Endometrial microvascular endothelial cells (primary cell): ENCODE results near the gene HACD3. TPM values are rescaled to one million over a fixed set of nuclear protein-coding genes. Genes with fewer than 3 reads are reported as not detected.
"Not testable (repeated sequence)": the region's sequence is repeated elsewhere in the genome, so short reads cannot be mapped to it uniquely, and the experiment has no call there.

Source experiments
- in situ Hi-C: cut with HindIII; loops from 2 replicates; pipeline ENCODE4 v1.10.0; 2017; ENCODE audit warnings: low sequenced_read_pairs, low pct_unique_long_range_greater_than_20kb; ENCODE audit errors: inconsistent ontology term
- total RNA-seq: library from RNA; depleted of rRNA; stranded (reverse); fragments of >200 nt; gene quantifications from one replicate; pipeline ENCODE4 v1.2.3, GENCODE V29; 2015; ENCODE audit errors: inconsistent ontology term

Gene HACD3
- total RNA-seq, 1 donor from 2014 or later, result 89.9 TPM

DNA sequence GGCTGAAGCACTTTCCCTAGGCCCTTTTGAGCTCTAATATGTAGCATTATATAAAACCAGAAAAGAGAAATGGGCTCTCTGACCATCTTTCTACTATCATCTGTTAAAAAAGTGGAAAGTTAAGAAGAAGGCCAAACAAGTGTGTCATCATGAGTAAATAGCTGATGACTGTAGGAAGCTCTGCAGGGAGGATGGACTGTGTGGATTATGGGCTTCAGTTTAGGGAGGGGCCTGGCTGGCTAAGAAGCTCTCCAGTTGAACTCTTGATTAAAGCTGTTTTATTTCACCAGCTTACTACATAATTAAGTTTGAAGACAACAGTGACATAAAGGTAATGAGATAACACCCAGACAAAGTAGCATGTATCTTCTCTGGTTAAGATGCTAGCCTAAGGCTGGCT is 50.0 kb downstream of the HACD3 start:
- in situ Hi-C loops, result no loop called here

DNA sequence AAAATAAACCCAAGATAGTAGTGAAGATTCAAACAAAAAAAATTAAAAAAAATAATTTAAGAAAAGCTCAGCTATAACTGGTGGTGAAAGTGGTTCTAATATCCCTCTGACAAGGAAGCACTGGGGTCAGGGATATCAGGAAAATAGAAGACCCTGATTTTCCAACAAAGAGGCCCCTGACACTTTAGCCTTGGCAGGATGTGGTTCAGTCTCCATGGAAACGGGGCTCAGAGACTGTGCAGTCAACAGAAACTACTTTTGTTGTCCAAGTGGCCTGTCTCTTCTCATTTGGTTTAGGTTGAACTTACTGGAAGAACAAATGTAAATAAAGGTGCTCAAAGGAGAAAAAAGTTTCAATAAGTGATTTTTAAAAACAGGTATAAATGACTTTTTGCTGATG is 53.4 kb downstream of the HACD3 start:
- in situ Hi-C loops, result no loop called here

DNA sequence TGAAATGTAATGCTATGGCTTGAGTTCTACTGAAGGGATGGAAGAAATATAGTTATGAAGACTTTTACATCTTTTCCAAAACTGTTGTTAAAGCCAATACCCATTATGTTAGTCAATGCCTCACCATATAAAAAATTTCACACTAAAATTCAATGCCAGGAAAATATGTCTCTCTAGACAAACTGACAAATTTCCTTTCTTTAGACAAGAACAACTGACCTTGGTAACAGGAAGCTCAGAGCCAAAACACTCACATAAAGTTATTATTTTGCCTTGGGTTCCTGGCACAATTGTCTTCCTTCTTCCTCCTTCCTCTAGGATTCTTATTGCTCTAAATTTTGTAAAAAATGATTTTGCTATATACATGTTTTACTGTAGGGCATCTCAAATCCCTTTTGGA is 54.0 kb downstream of the HACD3 start:
- in situ Hi-C loops, result no loop called here

DNA sequence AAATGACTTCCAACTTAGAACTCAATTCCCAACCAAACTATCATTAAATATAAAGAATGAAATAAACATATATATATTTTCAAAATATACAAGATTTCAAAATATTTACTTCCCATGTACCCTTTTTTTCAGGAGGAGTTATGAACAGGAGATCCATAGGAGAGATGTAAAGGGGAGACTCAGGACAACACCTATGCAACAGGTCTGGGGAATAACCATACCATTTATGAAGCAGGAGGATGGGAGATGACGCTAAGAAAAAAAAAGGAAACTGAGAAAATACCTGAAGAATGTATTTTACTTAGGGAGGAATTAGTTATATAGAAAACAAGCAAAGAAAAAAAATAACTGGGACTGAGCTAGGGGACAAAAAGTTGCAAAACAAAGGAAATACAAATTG is 56.8 kb downstream of the HACD3 start:
- in situ Hi-C loops, result no loop called here

DNA sequence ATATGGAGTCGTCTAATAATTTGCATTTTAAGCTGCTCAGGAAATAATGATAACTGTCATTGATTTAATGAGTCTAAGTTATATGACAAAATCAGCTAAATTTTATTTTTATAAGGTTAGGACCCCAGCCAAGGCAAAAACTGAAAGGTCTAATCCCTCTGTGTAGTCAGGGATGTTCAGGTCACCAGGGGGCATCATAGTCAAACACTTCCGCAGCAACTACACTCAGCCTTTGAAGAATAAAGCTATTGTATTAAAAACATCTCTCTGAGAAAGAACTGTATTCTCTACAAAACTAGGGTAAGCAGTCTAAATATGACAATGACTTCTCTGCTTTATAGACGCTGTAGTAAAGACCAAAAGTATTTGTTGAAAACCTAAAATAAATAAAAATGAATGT is 65.7 kb downstream of the HACD3 start:
- in situ Hi-C loops, result no loop called here

DNA sequence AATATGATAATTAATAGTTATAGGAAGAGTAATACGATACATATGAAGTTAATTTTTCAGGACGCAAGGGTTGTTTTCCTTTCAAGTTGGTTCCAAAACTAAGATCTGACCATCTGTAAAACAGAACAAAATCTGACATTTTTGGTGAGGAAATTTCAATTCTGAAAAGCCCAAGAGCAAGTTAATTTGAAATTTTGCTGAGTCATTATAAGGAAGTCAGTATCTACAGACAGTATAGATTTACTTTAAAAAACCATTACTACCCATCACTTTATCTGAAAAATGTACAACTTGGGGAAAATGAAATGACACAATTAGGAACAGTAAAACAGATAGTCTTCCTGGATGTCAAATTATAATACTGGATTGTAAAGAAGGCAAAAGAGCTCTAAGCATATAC is 68.2 kb downstream of the HACD3 start:
- in situ Hi-C loops, result no loop called here

DNA sequence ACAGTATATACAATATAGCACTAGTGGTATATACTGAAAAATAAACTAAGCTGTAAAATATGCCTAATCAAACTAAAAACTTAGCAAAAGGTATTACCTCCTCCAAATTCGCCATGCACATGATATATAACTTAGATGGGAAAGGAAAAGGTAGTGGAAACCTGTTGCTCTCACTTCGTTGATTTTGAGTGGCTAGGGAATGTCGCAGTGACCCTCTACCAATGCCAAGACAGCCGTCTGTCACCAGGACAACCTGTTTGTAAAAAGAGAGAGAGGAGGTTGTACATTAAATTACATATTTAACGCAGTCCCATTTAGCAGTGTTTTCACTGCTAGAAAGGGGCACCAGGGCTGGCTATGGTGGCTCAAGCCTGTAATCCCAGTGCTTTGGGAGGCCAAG is 69.4 kb downstream of the HACD3 start:
- in situ Hi-C loops, result no loop called here

DNA sequence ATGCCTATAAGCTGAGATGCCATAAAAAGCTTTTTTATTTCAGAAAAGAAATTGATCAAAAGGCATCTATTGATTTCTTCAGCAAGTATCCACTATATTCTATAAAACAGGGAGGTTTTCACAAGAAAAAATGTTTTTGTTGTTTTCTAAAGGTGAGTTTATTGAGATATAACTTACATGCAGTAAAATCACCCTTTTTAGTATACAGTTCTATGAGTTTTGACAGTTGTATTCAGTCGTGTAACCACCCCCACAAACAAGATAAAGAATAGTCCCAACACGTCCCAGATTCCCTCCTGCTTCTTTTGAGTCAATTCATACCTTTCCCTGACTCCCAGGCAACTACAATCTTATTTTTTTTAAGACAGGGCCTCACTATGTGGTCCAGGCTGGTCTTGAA is 72.9 kb downstream of the HACD3 start:
- in situ Hi-C loops, result no loop called here

DNA sequence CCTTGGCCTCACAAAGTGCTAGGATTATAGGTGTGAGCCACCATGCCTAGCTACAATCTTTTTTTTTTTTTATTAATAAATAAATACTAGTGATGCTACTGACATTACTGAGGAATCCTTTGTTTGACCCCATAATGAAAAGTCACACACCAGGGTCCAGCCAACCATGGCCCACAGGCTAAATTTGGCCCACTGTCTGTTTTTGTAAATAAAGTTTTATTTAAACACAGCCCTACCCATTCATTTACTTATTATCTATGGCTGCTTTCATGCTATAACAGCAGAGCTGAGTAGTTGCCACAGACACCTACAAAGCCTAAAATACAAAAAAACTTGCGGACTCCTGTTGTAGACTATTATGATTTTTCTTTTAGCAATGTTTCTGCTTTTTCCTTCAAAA is 73.3 kb downstream of the HACD3 start:
- in situ Hi-C loops, result no loop called here

DNA sequence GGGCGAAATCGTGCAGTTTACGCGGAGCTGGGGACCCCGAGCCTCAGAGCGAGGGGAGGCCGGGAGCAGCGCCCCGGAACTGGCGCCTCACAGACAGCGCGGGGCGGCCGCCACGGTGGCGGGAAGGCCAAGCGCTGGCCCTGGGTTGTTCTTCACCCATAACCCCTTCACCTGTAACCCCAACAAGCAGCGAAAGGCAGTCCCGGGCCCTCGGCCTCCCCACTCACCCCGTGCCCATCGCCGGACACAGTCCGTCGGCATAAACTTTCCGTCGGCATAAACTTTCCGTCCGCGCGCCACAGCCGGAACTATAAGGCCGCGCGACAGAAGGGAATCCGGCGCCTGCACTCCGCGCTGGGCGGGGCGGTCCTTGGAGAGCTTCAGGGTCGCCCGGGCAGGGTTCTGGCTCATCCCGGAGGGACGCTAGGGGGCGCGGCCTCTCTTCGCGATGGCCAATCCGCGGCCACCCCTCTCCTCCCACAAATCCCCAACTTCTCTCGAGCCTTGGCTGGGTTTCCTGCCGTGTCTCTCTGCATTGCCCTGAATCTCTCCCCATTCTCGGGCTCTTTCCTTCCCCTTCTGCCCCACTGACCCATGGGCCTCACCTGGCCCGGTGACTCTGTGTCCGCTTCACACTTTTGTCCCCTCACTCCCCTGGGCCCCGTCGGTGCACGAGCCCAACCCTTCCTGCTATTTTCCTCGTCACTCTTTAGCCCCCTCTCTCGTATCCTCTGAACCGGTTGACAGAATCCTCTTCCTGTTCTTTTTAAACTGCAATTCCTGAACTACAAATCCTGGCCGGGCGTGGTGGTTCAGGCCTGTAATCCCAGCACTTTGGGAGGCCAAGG is 80.8 kb downstream of the HACD3 start, which contains the start of gene INTS14:
INTS14 (minus strand) TSS at position 261 of the 848 bp plus-strand sequence. CDS start 3,751 bp downstream, outside the sequence.
- in situ Hi-C loops, result no loop called here

DNA sequence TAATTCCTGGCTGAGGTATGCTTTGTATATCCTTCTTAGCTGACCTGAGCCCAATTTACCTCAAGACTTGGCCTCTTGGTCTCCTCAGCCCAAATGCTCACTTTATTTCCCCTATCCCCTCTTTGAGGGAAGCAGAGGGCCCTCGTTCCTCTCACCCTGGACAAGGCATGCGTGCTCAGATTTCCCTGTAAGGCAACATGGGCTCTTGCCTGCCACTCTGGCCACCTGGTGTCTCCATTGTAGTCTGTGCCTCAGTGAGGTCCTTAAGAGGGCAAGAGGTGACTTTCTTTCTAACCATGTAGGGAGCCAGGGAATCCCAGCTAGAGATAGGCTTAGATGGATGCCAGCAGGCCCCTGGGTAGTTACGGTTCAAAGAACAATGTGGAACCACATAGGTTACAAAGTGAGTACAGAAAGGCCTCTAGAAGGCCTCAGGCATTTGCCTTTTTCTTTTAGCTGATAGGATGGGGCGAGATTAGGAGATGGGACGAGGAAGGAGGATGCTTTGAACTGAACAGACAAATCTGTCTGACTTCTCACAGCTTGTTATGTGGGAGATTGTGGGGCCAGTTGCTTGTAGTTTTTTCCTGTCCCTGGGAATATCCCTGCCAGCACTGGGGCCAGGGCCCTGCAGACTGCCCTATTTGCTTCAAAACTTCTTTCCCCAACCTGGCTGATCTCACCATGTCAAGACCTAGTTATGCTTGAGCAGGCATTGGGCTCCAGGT is 81.8 kb downstream of the HACD3 start:
- in situ Hi-C loops, result no loop called here

DNA sequence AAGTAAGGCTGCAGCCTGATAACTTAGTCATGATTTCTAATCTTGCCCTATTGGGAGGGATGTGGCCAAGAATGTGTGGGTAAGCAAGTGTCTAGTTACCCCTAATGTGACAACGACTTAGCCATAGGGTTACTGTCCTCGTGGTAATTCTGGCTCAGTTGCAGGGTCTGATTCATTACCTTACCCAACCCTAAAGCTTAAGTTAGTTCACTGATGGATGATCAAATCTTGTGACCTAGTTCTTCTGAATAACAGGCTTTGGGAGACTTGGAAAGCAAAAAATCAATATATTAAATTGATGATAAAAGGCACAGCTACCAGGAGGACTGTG is 82.3 kb downstream of the HACD3 start:
- in situ Hi-C loops, result no loop called here

DNA sequence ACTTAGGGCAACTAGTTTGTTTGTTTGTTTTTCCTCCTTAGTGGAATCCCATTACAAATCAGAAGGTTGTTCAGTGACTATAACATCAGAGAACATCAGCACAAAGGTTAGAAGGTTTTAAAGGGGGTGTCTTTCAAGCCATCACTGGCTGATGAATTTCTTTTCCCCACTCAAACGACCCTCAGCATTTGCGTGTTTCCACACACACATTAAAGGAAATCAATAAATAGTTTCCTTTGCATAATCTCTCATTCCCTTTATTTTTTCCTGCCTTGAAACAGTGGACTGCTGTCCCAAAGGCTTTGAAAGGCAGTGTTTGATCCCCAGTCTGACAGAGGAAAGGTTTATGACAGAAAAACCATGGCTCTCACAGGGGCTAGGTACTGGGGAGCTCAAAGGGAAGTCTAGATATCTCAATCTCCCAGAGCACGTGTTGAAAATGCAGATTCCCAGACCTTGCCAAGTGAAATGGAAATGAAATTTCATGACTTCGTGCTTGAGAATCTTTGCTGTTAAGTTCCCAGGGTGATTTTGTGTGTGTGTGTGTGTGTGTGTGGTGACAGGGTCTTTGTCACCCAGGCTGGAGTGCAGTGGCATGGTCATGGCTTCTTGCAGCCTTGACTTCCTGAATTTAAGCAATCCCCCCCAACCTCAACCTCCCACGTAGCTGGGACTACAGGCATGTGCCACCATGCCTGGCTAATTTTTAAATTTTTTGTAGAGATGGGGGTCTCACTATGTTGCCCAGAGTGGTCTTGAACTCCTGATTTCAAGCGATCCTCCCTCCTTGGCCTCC is 82.9 kb downstream of the HACD3 start:
- in situ Hi-C loops, result no loop called here

DNA sequence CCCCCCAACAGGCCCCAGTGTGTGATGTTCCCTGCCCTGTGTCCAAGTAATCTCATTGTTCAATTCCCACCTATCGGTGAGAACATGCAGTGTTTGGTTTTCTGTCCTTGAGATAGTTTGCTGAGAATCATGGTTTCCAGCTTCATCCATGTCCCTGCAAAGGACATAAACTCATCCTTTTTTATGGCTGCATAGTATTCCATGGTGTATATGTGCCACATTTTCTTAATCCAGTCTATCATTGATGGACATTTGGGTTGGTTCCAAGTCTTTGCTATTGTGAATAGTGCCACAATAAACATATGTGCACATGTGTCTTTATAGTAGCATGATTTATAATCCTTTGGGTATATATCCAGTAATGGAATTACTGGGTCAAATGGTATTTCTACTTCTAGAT is 85.6 kb downstream of the HACD3 start:
- in situ Hi-C loops, result not testable (repeated sequence)

DNA sequence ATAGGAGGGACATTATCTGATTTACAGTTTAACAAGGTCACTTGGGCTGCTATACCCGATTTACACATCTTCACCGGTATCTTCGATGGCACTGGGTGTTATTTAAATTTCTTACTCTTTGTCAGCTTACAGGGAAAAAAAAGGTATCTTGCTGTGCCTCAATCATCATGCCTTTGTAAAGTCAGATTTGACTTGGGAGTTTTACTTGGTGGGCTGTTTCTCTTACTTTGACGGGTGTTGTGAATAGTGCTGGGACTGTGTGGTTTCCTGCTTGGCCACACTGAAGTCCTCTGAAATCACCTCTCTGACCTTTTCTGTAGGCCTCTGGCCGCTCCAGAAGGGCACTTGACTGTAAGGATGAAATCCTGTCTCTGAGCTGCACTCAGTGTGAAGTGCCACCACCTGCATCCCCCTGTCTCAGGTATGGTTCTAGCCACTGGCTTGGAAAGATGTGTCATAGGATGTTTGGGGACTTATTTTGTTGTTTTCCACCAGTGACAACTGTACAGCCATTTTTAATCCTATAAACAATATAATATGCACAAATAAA is 88.4 kb downstream of the HACD3 start:
- in situ Hi-C loops, result no loop called here

DNA sequence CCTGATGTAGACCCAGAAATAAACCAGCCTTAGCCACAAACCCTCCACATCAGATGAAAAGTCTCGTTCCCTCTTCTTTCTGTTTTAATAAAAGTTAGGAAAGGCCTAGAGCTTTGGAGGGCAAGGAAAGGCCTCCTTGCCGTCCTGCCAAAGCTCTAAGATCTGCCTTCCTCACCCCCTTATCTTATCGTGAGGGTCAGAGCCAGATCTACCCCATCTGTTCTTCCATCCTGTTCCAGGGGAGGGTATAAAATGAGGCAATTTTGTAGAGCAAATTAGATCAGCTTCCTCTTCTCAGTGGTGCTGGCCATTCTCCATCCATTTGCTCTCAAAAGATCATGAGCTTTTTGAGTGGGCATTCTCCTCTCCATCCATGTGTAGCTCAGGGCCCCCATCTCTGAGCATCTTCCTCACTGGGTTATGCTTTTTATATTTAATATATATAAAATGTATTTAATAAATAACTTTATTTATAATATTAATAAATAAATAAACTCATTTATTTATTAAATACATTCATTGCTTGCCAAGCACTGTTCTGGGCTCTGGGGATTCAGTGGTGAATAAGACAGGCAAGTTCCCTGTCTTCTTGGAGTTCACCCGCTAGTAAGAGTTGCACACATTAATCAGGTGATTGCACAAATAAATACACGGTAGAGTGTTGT is 89.5 kb downstream of the HACD3 start:
- in situ Hi-C loops, result no loop called here

DNA sequence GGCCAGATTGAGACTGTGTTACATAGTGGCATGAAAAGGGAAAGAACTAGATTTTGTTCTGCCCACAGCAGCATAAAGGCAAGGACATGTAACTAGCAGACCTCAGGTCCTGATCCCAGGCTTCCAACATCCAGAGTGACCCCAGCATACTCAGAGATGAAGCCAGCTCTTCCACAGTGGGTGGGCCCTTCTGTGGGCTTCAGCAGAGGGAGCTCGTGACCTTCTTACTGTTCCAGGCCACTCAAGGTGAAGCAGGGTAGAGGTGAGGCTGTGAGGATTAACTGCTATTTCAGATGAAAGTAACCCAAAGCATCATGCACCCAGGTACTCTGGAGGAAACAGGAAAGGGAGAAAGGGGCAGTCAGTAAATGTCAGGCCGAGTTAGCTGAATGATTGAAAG is 90.6 kb downstream of the HACD3 start:
- in situ Hi-C loops, result no loop called here

DNA sequence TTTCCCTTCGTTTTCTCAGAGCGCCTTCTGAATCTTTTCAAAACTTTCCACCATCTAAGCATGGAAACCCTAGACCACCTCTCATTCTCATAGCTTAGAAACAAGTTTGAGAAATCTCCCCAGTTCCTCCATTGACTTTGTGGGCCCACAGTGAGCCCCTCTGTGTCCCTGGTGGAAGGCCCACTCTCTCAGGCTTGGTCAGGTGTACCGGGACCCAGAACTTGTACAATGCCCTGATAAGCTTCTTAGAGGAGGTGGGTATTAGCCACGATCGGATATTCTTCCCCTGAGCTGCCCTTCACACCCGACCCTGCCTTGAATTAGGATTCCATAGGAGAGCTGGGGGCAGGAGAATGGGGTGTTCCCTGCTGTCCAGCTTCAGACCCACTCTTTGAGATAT is 91.4 kb downstream of the HACD3 start, which contains the start of gene SLC24A1:
SLC24A1 (plus strand) TSS at position 301 of the 400 bp plus-strand sequence. CDS start 2,143 bp downstream, outside the sequence.
- in situ Hi-C loops, result no loop called here

DNA sequence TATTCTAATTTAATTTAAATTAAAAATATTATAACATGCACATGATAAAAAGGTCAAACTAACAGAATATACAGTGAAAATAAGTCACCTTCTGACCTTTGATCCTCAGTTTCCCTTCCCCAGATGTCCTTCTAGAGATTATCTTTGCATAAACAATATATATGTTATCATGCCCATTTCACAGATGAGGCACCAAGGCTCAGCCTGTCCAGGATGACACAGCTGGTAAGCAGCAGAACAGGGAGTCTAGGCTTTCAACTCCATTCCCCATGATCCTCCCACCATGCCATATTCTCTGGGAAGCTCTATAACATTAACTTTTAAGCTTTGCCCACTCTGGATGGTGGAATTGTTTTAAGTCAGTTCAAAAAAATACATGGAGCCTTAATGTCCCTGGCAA is 92.8 kb downstream of the HACD3 start:
- in situ Hi-C loops, result no loop called here
